ENCODE results near the gene SLC44A1. TPM values are rescaled to one million over a fixed set of nuclear protein-coding genes. Genes with fewer than 3 reads are reported as not detected.

SLC44A1 gene
- total and polyA plus RNA-seq, 10 of the 15 experiments (the other 5 are each of a cell fraction or from before 2014, with no cell fraction given) = 2.4 to 21.2 (median 12.4) TPM

DNA sequence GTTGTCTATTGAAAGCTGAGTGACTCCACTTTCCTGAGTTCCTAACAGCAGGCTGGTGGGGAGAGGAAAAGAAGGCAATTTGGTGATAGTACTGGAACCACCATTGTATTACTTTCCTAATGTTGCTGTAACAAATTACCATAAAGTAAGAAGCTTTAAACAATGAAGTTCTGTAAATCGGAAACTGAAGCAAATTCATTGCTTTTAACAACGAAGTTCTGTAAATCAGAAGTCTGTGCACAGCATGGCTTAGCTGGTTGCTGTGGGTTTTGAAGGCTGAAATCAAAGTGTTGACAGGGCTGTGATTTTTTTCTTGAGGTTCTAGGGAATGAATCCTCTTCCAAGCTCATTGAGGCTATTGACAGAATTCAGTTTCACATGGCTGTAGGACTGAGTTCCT lies 72.3 kb downstream of the SLC44A1 start:
- no peak for ATAC-seq
- intact Hi-C loops (cut with micrococcal nuclease; ENCODE audit: unreplicated experiment) (no loop called here), in situ Hi-C loops (cut with MboI) (no loop called here)
- TF ChIP-seq, protein P1, sequence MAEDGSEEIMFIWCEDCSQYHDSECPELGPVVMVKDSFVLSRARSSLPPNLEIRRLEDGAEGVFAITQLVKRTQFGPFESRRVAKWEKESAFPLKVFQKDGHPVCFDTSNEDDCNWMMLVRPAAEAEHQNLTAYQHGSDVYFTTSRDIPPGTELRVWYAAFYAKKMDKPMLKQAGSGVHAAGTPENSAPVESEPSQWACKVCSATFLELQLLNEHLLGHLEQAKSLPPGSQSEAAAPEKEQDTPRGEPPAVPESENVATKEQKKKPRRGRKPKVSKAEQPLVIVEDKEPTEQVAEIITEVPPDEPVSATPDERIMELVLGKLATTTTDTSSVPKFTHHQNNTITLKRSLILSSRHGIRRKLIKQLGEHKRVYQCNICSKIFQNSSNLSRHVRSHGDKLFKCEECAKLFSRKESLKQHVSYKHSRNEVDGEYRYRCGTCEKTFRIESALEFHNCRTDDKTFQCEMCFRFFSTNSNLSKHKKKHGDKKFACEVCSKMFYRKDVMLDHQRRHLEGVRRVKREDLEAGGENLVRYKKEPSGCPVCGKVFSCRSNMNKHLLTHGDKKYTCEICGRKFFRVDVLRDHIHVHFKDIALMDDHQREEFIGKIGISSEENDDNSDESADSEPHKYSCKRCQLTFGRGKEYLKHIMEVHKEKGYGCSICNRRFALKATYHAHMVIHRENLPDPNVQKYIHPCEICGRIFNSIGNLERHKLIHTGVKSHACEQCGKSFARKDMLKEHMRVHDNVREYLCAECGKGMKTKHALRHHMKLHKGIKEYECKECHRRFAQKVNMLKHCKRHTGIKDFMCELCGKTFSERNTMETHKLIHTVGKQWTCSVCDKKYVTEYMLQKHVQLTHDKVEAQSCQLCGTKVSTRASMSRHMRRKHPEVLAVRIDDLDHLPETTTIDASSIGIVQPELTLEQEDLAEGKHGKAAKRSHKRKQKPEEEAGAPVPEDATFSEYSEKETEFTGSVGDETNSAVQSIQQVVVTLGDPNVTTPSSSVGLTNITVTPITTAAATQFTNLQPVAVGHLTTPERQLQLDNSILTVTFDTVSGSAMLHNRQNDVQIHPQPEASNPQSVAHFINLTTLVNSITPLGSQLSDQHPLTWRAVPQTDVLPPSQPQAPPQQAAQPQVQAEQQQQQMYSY (CRISPR knock-in tag; IDR thresholded peaks at IDR 0.05) = no peak
- TF ChIP-seq, protein P2, sequence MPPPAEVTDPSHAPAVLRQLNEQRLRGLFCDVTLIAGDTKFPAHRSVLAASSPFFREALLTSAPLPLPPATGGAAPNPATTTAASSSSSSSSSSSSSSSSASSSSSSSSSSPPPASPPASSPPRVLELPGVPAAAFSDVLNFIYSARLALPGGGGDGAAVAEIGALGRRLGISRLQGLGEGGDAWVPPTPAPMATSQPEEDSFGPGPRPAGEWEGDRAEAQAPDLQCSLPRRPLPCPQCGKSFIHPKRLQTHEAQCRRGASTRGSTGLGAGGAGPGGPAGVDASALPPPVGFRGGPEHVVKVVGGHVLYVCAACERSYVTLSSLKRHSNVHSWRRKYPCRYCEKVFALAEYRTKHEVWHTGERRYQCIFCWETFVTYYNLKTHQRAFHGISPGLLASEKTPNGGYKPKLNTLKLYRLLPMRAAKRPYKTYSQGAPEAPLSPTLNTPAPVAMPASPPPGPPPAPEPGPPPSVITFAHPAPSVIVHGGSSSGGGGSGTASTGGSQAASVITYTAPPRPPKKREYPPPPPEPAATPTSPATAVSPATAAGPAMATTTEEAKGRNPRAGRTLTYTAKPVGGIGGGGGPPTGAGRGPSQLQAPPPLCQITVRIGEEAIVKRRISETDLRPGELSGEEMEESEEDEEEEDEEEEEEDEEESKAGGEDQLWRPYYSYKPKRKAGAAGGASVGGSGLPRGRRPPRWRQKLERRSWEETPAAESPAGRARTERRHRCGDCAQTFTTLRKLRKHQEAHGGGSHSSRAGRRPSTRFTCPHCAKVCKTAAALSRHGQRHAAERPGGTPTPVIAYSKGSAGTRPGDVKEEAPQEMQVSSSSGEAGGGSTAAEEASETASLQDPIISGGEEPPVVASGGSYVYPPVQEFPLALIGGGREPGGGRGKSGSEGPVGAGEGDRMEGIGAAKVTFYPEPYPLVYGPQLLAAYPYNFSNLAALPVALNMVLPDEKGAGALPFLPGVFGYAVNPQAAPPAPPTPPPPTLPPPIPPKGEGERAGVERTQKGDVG (CRISPR knock-in tag; IDR thresholded peaks at IDR 0.05) = no peak
- TF ChIP-seq ZNF207 (IDR thresholded peaks at IDR 0.05; ENCODE audit: borderline replicate concordance) (no peak), ESRRA (IDR thresholded peaks at IDR 0.05; ENCODE audit: low read length) (no peak), NFXL1 (IDR thresholded peaks at IDR 0.05; ENCODE audit: borderline replicate concordance) (no peak), NBN (IDR thresholded peaks at IDR 0.05) (no peak), RCOR1 (conservative IDR thresholded peaks at IDR 0.05; ENCODE audit: low read depth, low read length) (no peak), IKZF2 (IDR thresholded peaks at IDR 0.05) (no peak), KLF5 (IDR thresholded peaks at IDR 0.05; ENCODE audit: partially characterized antibody) (no peak), DPF2 (IDR thresholded peaks at IDR 0.05) (no peak), GATAD2B (conservative IDR thresholded peaks at IDR 0.05; ENCODE audit: low read depth) (no peak), NFYA (IDR thresholded peaks at IDR 0.05; ENCODE audit: borderline replicate concordance, low read depth, low read length) (no peak), ATF7 (IDR thresholded peaks at IDR 0.05; ENCODE audit: low read depth) (no peak)
- TF ChIP-seq, protein P3, sequence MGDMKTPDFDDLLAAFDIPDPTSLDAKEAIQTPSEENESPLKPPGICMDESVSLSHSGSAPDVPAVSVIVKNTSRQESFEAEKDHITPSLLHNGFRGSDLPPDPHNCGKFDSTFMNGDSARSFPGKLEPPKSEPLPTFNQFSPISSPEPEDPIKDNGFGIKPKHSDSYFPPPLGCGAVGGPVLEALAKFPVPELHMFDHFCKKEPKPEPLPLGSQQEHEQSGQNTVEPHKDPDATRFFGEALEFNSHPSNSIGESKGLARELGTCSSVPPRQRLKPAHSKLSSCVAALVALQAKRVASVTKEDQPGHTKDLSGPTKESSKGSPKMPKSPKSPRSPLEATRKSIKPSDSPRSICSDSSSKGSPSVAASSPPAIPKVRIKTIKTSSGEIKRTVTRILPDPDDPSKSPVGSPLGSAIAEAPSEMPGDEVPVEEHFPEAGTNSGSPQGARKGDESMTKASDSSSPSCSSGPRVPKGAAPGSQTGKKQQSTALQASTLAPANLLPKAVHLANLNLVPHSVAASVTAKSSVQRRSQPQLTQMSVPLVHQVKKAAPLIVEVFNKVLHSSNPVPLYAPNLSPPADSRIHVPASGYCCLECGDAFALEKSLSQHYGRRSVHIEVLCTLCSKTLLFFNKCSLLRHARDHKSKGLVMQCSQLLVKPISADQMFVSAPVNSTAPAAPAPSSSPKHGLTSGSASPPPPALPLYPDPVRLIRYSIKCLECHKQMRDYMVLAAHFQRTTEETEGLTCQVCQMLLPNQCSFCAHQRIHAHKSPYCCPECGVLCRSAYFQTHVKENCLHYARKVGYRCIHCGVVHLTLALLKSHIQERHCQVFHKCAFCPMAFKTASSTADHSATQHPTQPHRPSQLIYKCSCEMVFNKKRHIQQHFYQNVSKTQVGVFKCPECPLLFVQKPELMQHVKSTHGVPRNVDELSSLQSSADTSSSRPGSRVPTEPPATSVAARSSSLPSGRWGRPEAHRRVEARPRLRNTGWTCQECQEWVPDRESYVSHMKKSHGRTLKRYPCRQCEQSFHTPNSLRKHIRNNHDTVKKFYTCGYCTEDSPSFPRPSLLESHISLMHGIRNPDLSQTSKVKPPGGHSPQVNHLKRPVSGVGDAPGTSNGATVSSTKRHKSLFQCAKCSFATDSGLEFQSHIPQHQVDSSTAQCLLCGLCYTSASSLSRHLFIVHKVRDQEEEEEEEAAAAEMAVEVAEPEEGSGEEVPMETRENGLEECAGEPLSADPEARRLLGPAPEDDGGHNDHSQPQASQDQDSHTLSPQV (IDR thresholded peaks at IDR 0.05) = no peak
- ChIA-PET POLR2A (no interaction called here), RAD21 (ENCODE audit: unreplicated experiment) (interaction anchor here (1.5 kb wide), 1 partner anchor 72 kb away, joined by 3 read pairs; the partner anchor contains the start of gene SLC44A1), CTCF (interaction anchor here (5.0 kb wide), 1 partner anchor 9 kb away, joined by 34 read pairs; no protein-coding TSS in a partner anchor), SMC1A (ENCODE audit: uncharacterized antibody, unreplicated experiment) (interaction anchor here (1.0 to 5.2 kb wide), 6 partner anchors 9 to 188 kb away, joined by 3 to 43 read pairs (median 4); no protein-coding TSS in a partner anchor)
- peaks cover 8% of the 10 kb centered on the region for H3K4me1 ChIP-seq (ENCODE audit: control insufficient read depth, insufficient read depth, low read length)
- H3K4me2 ChIP-seq (ENCODE audit: control insufficient read depth, insufficient read depth) = no peak overlapping the region
- no peak overlapping the region for H3K9ac ChIP-seq (ENCODE audit: control insufficient read depth, insufficient read depth, low read length)
- no peak overlapping the region for H3K4me3 ChIP-seq
- H3K36me3 ChIP-seq (ENCODE audit: control insufficient read depth in 2 of 2, insufficient read depth in 2 of 2, low read length in 1 of 2) = no peaks in the 10 kb centered on the region
- no peak overlapping the region for H3K27ac ChIP-seq (ENCODE audit: control insufficient read depth, insufficient read depth)
- peak; percentile 13 for FAIRE-seq
- no peaks in the 10 kb centered on the region for H3K79me2 ChIP-seq (ENCODE audit: control insufficient read depth, insufficient read depth, low read length)
- no TSS peak for BruUV-seq (replicated peaks)
- no peaks in the 10 kb centered on the region for H4K20me1 ChIP-seq (ENCODE audit: control insufficient read depth, insufficient read depth)
- H2AFZ ChIP-seq (ENCODE audit: control insufficient read depth, low read depth, low read length) = no peak overlapping the region
- DNase-seq (ENCODE audit: low read depth, low spot score) = no peak
- H3K9me3 ChIP-seq (replicated peaks; ENCODE audit: control insufficient read depth, insufficient read depth, low read length) = no peaks in the 10 kb centered on the region
- 100% methylated on average over 2 of the region's 2 CpGs for WGBS (ENCODE audit: insufficient coverage, insufficient replicate concordance, low lambda C conversion rate, missing lambda C conversion rate)
- H3K27me3 ChIP-seq (replicated peaks in 1 of 2; ENCODE audit: control insufficient read depth in 2 of 2, insufficient read depth in 2 of 2, low read length in 1 of 2) = no peaks in the 10 kb centered on the region

Measured in GM12878 (cell line).